Spleen (tissue), 11 donors: ENCODE results near the gene COL4A1. TPM values are rescaled to one million over a fixed set of nuclear protein-coding genes. Genes with fewer than 3 reads are reported as not detected.

Source experiments
- DNase-seq: peaks from one replicate; pipeline ENCODE4 v3.0.0-alpha.2; 2020
- H3K27ac ChIP-seq, 8 donors: fragments of 200-600 bp; sonication (generic) in 7 of 8; 1 replicate in 4 of 8; 2 replicates in 4 of 8; pipeline versions ENCODE4 v1.5.0 to v1.8.0; 2016 to 2021; ENCODE audit warnings: inconsistent platforms in 4 of 8, mild to moderate bottlenecking in 4 of 8, moderate library complexity in 1 of 8
- H3K27me3 ChIP-seq, 7 donors: fragments of 200-600 bp; sonication (generic) in 6 of 7; replicated peaks in 1 of 7; 1 replicate in 4 of 7; 2 replicates in 3 of 7; pipeline versions ENCODE4 v1.5.0 to v1.8.0; 2016 to 2021; ENCODE audit warnings: inconsistent platforms in 3 of 7, mild to moderate bottlenecking in 1 of 7
- H3K36me3 ChIP-seq, 6 donors: fragments of 200-600 bp; sonication (generic) in 5 of 6; 1 replicate in 4 of 6; 2 replicates in 2 of 6; pipeline versions ENCODE4 v1.5.0 to v1.8.0; 2016 to 2021; ENCODE audit warnings: inconsistent platforms in 2 of 6
- H3K4me1 ChIP-seq, 6 donors: fragments of 200-600 bp; sonication (generic) in 5 of 6; 1 replicate in 3 of 6; 2 replicates in 3 of 6; pipeline versions ENCODE4 v1.5.0 to v1.8.0; 2016 to 2021; ENCODE audit warnings: inconsistent platforms in 3 of 6
- H3K4me3 ChIP-seq, 8 donors: fragments of 200-600 bp; sonication (generic) in 7 of 8; 1 replicate in 4 of 8; 2 replicates in 4 of 8; pipeline versions ENCODE4 v1.5.0 to v1.8.0; 2016 to 2021; ENCODE audit warnings: inconsistent platforms in 4 of 8, mild to moderate bottlenecking in 4 of 8, moderate library complexity in 2 of 8
- H3K9me3 ChIP-seq, 8 donors: fragments of 200-600 bp; sonication (generic) in 7 of 8; 1 replicate in 4 of 8; 2 replicates in 4 of 8; pipeline versions ENCODE4 v1.5.0 to v1.8.0; 2016 to 2021; ENCODE audit warnings: inconsistent platforms in 4 of 8
- CTCF ChIP-seq, 11 experiments: fragments of 200-600 bp in 7 of 11; fragments of 450-650 bp in 4 of 11; sonication (generic) in 4 of 11; IDR thresholded peaks in 8 of 11; conservative IDR thresholded peaks in 3 of 11; 1 replicate in 7 of 11; 2 replicates in 4 of 11; pipeline versions ENCODE4 v1.4.0 to v1.8.0; 2016 to 2021; ENCODE audit warnings: antibody characterized with exemption in 11 of 11, inconsistent platforms in 4 of 11, mild to moderate bottlenecking in 1 of 11
- POLR2A ChIP-seq, 3 donors: fragments of 450-650 bp; IDR thresholded peaks; one replicate each; pipeline ENCODE4 v1.5.1; 2017; ENCODE audit warnings: antibody characterized with exemption in 3 of 3, mild to moderate bottlenecking in 1 of 3
- POLR2AphosphoS5 ChIP-seq, 3 donors: sonication (generic); formaldehyde crosslinking; IDR thresholded peaks; one replicate each; pipeline ENCODE4 v1.5.1; 2017; ENCODE audit warnings: antibody characterized with exemption in 3 of 3
- WGBS, 5 donors: extraction: QIAGEN DNeasy Blood & Tissue Kit in 3 of 5; methylation state at CpG; one replicate each; pipeline versions ENCODE4 v1.1.5 to v1.1.7; 2013 to 2018; 5-methylcytosine and 5-hydroxymethylcytosine counted together
- intact Hi-C: fragments of 100-400 bp; cut with DNase I; formaldehyde crosslinking; loops from one replicate; pipeline ENCODE4 v1.15.0; 2023; ENCODE audit warnings: low total_unique reads
- polyA plus RNA-seq, 3 donors: library from polyadenylated mRNA; stranded (reverse); fragments of 200-250 nt; gene quantifications; one replicate each; pipeline ENCODE4 v1.2.1, GENCODE V29; 2013
- total RNA-seq, 7 donors: library from RNA; depleted of rRNA in 3 of 7; stranded (reverse); fragments of >200 nt in 3 of 7; fragmentation: NEBNext Ultra II Directional in 4 of 7; extraction: Animal tissue kit (Norgen Biotek cat#: 25700) in 4 of 7; gene quantifications; one replicate each; pipeline versions ENCODE4 v1.1.0 to v1.2.1, GENCODE V29; 2016 to 2021
- donor health status: healthy with polysubstance abuse.
- donor health status: DM: no; HTN: no; CAD: no; lungs with moderate emphysema.
- donor health status: DM: no; HTN: no; CAD: no.
- donor health status: Bipolar disorder and iron deficiency.
- donor health status: healthy.
- donor health status: DM: no; HTN: no; CAD: no.
- donor health status: DM: yes; HTN: yes; CAD: no.

COL4A1 gene
- total and polyA plus RNA-seq, 10 donors = 37.9 to 959 (median 340) TPM

- Histone ChIP-seq H3K36me3 (peaks cover 0 to 80% (median 15%) of the 10 kb centered on the region in 6 donors), H3K4me1 (peaks cover 0 to 9% (median 1%) of the 10 kb centered on the region in 6 donors), H3K27me3 (no peaks in the 10 kb centered on the region), H3K9me3 (no peaks in the 10 kb centered on the region), H3K27ac (peak overlapping the region in 1 of 8 donors; percentile 30), H3K4me3 (no peak overlapping the region)
- intact Hi-C loops = no loop called here
- TF ChIP-seq POLR2AphosphoS5 (IDR thresholded peaks at IDR 0.05) (no peak), CTCF (IDR thresholded peaks at IDR 0.05 in 8 of 11, conservative IDR thresholded peaks at IDR 0.05 in 3 of 11) (no peak), POLR2A (IDR thresholded peaks at IDR 0.05) (no peak)
- 84 to 97% (median 93%) methylated on average over 10 of the region's 10 CpGs for WGBS, 5 donors
- DNase-seq = no peak
These were observed 95.9 kb downstream of the COL4A1 start for GRCh38 chr13:110211046-110211445.

GRCh38 chr13:110210604-110210985 lies 96.4 kb downstream of the COL4A1 start:
- H3K27ac ChIP-seq = no peak overlapping the region
- peaks cover 0 to 4% (median 0%) of the 10 kb centered on the region in 6 donors for H3K4me1 ChIP-seq
- intact Hi-C loops = no loop called here
- H3K9me3 ChIP-seq = no peaks in the 10 kb centered on the region
- DNase-seq = no peak
- H3K36me3 ChIP-seq = peaks cover 0 to 83% (median 17%) of the 10 kb centered on the region in 6 donors
- no peaks in the 10 kb centered on the region for H3K27me3 ChIP-seq
- H3K4me3 ChIP-seq = no peak overlapping the region
- 86 to 99% (median 97%) methylated on average over 3 of the region's 3 CpGs for WGBS, 5 donors
- no peak for TF ChIP-seq POLR2AphosphoS5 (IDR thresholded peaks at IDR 0.05)

- no peaks in the 10 kb centered on the region for H3K4me1 ChIP-seq
- WGBS, 5 donors = 86 to 93% (median 89%) methylated on average over 14 of the region's 14 CpGs
- H3K27me3 ChIP-seq = no peaks in the 10 kb centered on the region
- TF ChIP-seq POLR2A (IDR thresholded peaks at IDR 0.05) (no peak), POLR2AphosphoS5 (IDR thresholded peaks at IDR 0.05) (no peak), CTCF (IDR thresholded peaks at IDR 0.05 in 8 of 11, conservative IDR thresholded peaks at IDR 0.05 in 3 of 11) (no peak)
- DNase-seq = no peak
- H3K9me3 ChIP-seq = no peaks in the 10 kb centered on the region
- intact Hi-C loops = no loop called here
- H3K4me3 ChIP-seq = no peak overlapping the region
- H3K27ac ChIP-seq = no peak overlapping the region
- H3K36me3 ChIP-seq = peaks cover 0 to 89% (median 19%) of the 10 kb centered on the region in 6 donors
These were observed 96.9 kb downstream of the COL4A1 start for GRCh38 chr13:110209950-110210603.

GRCh38 chr13:110208116-110208515 lies 98.8 kb downstream of the COL4A1 start:
- Histone ChIP-seq H3K27me3 (no peaks in the 10 kb centered on the region), H3K36me3 (peaks cover 0 to 97% (median 19%) of the 10 kb centered on the region in 6 donors), H3K27ac (no peak overlapping the region), H3K9me3 (no peaks in the 10 kb centered on the region), H3K4me1 (no peaks in the 10 kb centered on the region), H3K4me3 (no peak overlapping the region)
- intact Hi-C loops = no loop called here
- TF ChIP-seq POLR2AphosphoS5 (IDR thresholded peaks at IDR 0.05) (peak in 2 of 3 donors; percentile 8 to 40), CTCF (IDR thresholded peaks at IDR 0.05 in 8 of 11, conservative IDR thresholded peaks at IDR 0.05 in 3 of 11) (no peak)
- WGBS, 5 donors = 84 to 98% (median 93%) methylated on average over 8 to 10 of the region's 10 CpGs
- DNase-seq = no peak
